NT2/D1 (cell line): Measurements from ENCODE around the gene PCSK9.

Source experiments
- SUZ12 ChIP-seq: IDR thresholded peaks from 2 replicates; pipeline ENCODE4 v1.6.1; 2011; ENCODE audit not compliant: insufficient read length, insufficient read depth; ENCODE audit errors: extremely low read depth
- YY1 ChIP-seq: IDR thresholded peaks from 2 replicates; pipeline ENCODE4 v1.6.1; 2011; ENCODE audit not compliant: insufficient read length, insufficient read depth
- ZNF274 ChIP-seq: IDR thresholded peaks from 2 replicates; pipeline ENCODE4 v1.6.1; 2011; ENCODE audit warnings: mild to moderate bottlenecking, low read depth, low read length

DNA sequence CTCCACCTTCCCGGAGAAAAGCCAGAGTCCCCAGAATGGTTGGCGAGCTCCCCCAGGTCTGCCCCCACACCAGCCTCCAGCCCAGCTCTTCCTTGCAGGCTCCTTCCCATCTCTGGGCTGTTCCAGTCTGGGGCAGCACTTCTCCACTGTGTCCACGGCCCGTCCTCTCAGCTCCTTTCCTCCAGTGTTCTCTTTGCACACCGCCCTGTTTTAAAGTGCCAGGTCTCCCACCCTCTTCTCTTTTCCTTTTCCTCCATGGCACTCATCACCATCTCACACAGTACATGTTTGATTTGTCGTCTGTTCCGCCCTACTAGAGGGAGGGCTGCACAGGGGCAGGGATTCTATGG lies 6.1 kb upstream of the PCSK9 start:
- TF ChIP-seq YY1 (no peak), ZNF274 (no peak), SUZ12 (no peak)
